Stimulated activated CD8-positive, alpha-beta memory T cell treated with anti-CD3 and anti-CD28 coated beads, Interleukin-2, amount 100 ng/mL, for 1 hour (primary cell): ENCODE measurements around the gene C1orf159.
"Not testable (repeated sequence)": the region's sequence is repeated elsewhere in the genome, so short reads cannot be mapped to it uniquely, and the experiment has no call there.

Experiments
- DNase-seq, 2 donors: peaks; one replicate each; pipeline ENCODE4 v3.0.0-alpha.2; 2020; ENCODE audit warnings: low read depth in 2 of 2

Gene C1orf159

DNA sequence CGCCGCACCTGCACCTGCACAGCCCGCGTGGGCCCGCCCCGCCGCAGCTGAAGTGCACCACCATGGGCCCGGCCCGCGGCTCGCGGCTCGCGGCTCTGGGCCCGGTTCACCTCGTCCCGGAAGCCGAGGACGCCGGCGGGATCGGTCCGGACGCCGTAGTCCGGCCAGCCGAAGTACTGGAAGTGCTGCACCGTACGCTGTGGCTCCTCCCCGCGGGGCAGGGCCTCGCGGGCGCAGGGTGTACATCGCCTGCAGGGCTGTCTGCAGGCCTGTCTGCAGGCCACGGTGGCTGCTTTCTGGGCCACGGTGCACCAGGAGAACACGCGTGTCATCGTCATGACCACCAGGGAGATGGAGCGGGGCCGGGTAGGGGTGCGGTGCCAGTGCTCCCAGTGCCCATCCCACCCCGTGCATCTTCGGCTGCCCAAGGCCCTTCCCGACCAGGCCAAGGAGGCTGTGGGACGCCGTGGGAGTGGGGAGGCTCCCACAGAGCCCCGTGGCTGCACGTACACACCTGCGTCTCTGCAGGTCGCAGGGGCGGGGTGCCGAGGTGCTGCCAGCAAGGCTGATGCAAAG, 48.5 kb downstream of the C1orf159 start:
- no peak for DNase-seq

DNA sequence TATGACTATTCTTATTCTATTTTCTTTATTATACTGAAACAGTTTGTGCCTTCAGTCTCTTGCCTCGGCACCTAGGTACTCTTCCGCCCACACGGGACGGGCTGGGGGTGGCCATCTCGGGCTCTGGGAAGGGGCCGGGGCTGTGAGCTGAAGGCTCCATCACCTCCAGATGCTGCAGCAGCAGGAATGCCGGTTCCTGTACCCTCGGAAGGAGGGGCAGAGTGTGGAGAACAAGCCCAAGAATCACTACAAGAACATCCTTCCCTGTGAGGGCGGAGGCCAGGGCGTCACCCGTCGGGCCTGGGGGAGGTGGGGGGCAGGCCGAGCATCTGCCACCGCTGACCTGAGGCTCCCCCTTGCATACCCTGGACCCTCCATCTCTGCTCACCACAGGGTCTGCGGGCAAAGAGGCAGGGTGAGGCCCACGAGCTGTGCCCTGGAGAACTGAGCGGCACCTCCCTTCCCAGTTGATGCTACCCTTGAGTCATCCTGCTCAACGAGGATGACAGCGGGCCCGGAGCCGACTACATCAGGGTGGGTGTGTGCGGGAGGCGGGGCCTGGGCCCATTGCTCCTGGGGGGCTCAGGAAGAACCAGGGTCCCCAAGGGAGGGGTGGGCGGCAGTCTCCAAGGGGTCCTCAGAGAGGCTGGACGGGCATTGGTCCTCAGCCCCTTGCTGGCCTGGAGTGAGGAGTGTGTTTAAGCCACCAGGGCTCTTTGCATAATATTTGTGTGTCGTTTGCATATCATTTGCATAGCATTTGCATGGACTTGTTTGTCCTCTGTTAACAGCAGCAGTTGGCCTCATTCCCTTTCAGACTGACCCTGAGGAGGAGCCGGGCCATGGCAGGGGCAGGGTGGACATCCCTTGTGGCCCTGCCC, 49.2 kb downstream of the C1orf159 start:
- no peak for DNase-seq

DNA sequence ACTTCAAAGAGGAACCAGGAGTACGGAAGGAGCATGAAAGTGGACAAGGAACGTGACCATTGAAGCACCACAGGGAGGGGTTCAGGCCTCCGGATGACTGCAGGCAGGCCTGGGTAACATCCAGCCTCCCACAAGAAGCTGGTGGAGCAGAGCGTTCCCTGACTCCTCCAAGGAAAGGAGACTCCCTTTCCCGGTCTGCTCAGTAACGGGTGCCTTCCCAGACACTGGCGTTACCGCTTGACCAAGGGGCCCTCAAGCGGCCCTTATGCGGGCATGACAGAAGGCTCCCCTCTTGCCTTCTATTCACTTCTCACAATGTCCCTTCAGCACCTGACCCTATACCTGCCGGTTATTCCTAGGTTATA, 50.0 kb downstream of the C1orf159 start:
- not testable (repeated sequence) for DNase-seq

DNA sequence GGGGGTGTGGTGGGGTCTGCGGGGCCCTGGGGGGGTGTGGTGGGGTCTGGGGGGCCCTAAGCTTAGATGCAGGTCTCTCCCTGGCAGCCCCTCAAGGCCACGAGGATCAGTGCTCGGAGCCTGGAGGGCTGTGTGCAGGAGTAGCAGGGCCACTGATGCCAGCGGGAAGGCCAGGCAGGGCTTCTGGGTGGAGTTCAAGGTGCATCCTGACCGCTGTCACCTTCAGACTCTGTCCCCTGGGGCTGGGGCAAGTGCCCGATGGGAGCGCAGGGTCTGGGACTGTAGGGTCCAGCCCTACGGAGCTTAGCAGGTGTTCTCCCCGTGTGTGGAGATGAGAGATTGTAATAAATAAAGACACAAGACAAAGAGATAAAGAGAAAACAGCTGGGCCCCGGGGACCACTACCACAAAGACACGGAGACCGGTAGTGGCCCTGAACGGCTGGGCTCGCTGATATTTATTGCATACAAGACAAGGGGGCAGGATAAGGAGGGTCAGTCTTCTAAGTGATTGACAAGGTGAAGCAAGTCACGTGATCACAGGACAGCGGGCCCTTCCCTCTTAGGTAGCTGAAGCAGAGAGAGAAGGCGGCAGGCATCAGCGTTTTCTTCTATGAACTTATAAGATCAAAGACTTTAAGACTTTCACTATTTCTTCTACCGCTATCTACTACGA, 50.5 kb downstream of the C1orf159 start:
- no peak for DNase-seq

DNA sequence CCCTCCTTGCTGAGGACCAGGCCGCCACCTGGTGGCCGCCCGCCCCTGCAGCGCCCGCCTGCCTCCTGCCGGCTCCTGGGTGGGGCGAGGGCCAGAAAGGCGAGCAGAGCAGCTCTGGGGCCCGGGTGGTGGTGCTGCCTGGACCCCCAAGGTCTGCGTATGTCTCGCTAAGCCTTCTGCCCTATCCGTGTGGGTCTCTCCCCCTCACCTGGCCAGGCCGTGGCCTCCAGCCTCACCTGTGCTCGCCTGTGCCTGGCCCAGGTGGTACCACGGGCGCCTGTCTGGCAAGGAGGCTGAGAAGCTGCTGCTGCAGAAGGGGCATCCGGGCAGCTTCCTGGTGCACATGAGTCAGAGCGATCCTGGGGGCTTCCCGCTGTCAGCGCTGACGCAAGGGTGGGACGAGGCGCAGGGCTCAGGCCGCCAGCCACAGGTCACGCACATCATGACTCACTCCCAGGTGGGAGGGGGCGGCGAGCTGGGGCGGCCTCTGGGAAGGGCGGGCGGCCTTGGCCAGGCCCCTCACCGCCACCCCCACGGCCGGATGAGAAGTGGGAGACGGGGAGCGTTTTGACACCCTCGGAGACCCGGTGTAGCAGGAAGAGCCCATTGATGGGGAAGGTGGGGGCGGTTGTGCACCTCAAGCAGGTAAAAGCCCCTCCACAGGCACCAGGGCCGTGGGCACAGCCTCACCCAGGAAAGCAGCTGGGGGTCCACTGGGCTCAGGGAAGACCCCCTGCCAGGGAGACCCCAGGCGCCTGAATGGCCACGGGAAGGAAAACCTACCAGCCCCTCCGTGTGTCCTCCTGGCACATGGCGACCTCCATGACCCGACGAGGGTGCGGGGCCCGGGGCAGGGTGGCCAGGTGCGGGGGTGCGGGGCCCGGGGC, 51.7 kb downstream of the C1orf159 start:
- peak; percentile 73 to 76 for DNase-seq

DNA sequence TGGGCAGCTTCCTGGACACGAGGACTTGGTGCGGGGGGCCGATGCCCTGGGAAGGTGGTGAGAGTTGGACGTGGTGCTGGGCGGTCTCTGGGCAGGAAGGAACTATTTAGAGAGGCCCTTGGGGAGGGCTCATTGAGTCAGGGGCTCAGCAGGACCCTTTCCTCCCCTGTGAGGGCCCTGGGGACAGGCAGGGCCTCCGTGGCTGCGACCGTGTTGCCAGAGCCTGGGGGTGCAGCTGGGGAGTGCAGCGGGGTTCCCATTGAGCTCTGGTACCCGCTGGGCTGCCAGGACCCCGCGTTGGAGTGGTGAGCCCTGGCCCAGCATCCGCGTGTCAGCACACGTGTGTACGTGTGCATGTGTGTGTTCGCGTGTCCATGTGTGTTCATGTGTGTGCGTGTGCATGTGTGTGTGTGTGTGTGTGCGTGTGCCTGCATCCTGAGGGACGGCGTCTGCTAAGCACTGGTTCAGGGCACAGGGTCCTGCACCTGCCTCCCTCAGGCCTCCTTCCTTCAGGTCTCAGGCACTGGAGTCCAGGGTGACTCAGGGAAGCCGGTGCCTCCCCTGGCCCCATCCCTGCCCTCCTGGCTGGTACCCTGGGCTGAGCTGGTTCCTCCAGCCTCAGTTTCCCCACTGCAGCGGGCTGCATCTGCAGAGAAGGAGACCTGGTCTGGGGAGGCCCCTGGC, 52.5 kb downstream of the C1orf159 start:
- DNase-seq: no peak

DNA sequence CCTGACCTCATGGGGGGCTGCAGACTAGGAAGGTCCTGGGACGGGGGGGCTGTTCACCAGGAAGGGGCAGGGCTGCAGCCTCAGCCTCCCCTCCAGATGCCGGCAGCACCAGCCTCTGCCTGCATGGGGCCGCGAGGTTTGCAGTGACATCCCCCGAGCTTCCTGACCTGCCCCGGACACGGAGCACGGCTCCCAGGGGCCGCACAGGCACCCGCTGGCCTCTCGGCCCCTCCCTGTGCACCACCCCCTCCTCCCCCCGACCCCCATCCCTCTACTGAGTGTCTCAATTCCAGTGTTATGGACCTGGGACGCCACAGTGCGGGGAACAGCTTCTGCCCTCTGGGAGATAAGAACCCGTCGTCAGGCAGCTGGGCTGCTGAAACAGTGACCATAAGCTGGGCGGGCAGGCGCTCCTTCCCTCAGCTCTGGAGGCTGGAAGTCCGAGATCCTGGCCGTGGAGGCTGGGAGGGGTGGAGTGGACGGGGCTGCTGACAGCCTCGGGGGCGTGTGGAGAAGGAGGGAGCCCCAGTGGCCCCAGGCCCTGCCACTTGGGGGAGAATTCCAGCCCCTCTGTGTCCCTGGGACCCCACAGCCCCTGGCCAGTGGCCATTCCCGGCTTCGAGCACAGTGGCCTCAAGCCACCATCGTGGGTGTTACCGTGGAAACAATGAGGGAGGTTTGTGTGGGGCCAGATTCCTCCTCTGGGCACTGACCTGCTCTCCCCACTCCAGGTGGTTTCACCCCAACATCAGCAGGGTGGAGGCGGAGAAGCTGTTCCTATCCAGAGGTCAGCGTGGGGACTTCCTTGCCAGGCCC, 53.3 kb downstream of the C1orf159 start:
- DNase-seq: no peak

DNA sequence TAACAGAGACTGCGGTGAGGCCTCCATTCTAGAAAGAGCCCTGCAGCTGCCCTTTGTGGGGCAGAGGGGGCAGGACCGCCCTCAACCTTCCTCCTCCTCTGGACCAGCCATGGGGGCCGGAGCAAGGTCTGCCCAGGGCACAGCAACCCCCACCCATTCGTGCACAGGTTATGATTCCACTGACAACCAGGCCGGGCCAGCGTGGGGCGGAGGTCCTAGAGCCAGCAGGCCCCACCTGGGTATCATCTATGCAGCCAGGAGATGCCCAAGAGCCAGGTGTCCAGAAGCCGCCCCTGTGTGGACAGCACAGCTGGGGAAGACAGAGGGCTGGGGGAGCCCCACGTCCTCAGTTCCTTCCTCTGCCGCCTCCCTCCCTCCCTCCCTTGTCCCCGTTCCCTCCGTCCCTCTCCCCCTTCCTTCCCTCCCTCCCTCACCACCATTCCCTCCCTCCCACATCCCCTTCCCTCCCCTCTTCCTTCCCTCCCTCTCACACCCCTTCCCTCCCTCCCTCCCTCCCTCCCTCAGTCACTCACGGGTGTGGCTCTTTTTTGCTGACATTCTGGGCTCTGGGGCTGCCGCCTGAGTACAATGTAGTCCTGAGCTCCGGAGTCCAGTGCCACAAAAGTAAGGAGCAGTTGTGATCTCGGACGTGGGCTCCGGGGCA, 54.1 kb downstream of the C1orf159 start:
- no peak for DNase-seq

DNA sequence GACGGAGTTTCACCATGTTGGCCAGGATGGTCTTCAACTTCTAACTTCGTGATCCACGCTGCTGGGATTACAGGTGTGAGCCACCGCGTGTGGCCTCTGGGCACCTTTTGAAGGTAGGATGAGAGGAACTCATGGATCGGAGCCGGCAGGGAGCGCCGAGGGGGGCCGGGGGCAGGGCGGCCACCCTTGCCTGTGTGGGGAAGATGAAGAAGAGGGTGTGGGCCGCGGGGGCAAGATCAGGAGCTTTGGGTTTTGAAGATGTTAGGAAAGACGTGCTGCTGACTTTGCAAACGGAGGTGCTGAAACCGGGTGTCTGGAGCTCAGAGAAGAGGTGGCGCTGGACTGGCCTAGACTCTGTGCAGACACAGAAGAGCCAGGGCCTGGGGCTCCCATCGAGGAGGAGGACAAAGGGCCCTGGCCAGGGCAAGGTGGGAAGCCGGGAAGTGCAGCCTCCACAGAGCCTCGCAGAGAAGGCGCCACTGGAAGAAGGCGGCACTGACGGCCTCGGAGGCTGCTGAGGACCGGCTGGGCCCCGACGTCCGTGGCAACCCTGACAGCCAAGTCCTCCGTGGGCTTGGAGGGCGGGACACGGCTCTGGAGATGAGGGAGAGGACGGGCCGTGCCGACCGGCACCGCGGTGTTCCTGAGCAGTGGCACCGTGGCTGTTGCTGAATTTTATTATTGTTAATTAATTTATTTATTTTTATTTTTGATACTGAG, 55.4 kb downstream of the C1orf159 start:
- DNase-seq: no peak

DNA sequence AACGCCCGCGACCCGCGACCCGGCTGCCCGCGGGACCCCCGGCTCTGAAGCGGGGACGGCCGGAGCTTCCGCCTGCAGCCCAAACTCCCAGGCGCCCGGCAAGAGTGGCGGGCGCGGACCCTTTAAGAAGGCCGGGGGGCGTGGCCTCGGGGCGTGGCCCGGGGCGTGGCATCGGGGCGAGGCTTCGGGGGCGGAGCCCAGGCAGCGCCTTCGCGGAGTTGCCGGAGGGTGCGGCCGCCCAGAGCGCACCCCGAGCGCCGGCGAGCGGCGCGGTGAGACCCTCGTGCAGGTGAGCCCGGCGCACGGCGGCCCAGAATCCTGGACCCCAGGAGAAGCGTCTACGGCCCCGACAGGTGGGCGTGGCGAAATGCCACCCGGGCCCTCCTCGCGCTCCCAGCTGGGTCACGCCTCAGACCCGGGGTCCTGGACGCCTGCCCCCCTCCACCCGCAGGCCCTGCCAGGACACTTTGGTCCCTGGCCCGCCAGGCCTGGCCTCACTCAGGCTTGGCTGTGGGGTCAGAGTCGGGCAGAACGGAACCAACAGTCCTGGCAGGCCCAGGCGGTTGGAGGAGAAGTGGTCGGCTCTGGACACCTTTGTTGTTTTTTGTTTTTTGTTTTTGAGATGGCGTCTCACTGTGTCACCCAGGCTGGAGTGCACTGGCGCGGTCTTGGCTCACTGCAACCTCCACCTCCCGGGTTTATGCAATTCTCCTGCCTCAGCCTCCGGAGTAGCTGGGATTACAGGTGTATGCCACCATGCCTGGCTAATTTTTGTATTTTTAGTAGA, 56.2 kb downstream of the C1orf159 start:
- DNase-seq: peak; percentile 87 to 89

DNA sequence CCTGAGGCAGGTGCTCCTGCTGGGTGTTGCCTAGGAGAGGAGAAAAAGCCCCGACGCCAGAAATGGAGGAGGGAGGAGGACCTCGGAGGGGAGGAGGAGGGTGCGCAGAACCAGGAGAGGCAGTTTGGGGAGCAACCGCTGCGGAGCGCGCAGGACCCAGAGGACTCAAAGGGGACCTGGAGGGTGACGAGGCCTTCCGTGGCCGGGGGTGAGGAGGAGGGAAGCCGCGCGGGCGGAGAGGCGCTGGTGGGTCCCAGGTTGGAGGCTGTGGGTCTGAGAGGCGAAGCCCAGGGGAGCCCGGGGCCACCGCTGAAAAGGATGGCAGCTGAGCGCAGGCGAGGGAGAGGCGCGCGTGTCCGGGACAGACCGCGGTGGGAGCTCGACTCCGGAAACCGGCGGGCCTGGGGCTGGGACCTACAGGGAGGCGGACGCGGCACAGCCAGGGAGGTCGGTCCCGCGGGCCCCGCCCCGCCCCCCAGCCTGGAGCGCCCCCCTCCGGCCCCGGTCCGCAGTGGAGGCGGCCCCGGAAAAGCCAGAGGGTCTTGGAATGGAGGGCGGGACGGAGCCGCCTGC, 56.9 kb downstream of the C1orf159 start:
- no peak for DNase-seq

DNA sequence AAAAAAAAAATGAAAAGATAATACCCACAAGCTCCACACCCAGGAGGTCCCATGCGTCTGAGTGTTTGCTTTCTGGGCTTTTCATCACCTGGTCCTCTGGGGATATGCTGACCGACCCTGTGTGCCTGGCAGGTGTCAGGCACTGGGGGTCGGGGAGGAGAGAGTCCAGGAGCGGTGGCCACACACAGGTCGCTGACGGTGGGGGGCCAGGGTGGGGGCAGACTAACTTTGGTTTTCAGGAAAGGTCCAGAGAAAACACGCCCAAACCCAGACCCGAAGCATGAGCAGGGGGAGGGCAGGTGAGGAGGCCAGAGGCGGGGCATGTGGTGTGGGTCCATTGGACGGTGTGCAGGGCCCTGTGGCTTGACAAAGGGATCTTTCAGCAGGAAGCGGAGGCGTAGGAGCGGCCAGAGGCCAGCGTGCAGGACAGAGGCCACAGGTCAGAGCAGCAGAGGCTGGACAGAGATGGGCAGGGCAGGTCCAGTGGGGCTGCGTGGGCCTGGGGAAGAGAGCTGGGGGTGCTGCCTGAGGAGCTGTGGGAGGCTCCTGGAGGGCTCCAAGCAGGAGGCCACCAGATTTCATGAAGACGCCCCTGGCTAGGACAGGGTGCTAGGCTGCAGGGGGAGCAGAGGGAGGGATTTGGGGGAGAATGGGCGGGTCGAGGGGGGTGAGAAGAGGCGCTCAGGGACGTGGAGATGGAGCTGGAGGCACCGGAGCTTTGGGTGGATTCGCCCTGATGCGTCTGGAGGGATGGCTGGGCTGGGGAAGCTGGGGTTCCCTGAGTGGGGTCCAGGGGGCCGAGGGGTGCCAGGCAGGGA, 57.6 kb downstream of the C1orf159 start:
- no peak for DNase-seq

DNA sequence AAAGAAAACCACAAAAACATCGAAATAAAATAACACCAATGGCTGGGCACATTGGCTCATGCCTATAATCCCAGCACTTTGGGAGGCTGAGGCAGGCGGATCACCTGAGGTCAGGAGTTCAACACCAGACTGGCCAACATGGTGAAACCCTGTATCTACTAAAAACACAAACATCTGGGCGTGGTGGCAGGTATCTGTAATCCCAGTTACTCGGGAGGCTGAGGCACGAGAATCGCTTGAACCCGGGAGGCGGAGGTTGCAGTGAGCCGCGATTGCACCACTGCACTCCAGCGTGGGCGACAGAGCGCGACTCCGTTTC, 58.2 kb downstream of the C1orf159 start:
- DNase-seq: not testable (repeated sequence)

DNA sequence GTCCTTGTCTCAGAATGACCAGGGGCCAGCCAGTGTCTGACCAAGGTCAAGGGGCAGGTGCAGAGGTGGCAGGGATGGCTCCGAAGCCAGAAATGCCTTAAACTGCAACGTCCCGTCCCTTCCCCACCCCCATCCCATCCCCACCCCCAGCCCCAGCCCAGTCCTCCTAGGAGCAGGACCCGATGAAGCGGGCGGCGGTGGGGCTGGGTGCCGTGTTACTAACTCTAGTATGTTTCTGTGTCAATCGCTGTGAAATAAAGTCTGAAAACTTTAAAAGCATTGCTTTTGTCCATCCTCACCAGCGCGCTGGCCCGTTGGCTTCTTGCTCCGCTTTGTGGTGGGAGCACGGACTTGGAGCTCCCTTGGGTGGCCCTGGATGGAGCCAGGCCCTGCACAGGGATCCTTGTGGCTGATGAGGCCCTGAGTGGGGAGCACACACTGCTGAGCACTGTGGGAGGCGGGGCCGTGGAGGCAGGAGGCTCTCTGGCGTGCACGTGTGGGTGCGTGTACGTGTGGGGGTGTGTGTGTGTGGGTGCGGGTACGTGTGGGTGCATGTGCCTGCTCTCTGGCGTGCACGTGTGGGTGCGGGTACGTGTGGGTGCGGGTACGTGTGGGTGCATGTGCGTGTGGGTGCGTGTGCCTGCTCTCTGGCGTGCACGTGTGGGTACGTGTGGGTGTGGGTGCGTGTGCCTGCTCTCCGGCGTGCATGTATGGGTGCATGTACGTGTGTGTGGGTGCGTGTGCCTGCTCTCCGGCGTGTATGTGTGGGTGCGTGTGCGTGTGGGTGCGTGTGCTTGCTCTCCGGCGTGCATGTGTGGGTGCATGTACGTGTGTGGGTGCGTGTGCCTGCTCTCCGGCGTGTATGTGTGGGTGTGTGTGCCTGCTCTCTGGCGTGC, 59.8 kb downstream of the C1orf159 start:
- no peak for DNase-seq

DNA sequence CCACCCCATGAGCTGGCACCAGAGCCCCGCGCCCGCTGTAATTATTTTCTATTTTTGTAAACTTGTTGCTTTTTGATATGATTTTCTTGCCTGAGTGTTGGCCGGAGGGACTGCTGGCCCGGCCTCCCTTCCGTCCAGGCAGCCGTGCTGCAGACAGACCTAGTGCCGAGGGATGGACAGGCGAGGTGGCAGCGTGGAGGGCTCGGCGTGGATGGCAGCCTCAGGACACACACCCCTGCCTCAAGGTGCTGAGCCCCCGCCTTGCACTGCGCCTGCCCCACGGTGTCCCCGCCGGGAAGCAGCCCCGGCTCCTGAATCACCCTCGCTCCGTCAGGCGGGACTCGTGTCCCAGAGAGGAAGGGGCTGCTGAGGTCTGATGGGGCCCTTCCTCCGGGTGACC, 60.9 kb downstream of the C1orf159 start:
- no peak for DNase-seq

DNA sequence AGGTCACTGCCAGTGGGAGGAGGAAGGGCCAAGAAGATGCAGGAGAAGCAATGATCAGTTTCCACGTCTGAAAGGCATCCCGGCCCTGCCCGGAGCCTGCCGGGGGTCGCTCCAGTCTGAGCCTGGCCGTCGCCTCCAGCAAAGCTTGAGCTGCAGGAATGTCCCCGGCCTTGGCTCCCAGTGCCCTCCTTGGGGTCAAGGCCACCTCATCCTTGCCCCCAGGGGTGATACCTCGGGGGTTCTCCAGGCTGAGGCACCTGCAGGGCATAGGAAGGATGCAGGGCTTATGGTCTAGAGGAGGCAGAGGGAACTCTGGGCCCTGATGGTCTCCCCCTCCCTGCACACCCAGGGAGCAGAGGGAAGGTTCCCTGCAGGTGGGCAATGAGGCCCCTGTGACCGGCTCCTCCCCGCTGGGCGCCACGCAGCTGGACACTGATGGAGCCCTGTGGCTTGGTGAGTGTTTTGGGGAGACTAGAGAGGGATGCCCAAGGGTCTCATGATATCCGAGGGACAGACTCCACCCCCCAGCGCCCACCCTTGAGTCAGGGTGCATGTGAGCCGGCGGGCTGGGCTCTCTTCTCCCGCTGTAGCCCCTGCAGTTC, 61.7 kb downstream of the C1orf159 start:
- DNase-seq: no peak
